Upper lobe of left lung (tissue), 6 donors: ENCODE data around the gene PTDSS2. TPM values are rescaled to one million over a fixed set of nuclear protein-coding genes. Genes with fewer than 3 reads are reported as not detected.

ENCODE experiments used
- ATAC-seq, 2 donors: fragments of 200-7000 bp; cut with Tn5 transposase; one replicate each; pipeline ENCODE4 v1.9.1; 2022; ENCODE audit warnings: mild to moderate bottlenecking in 2 of 2, moderate library complexity in 2 of 2; ENCODE audit not compliant: low FRiP score in 2 of 2
- DNase-seq, 2 donors: peaks; one replicate each; pipeline ENCODE4 v3.0.0-alpha.2; 2019 to 2020
- H3K27ac ChIP-seq, 4 donors: fragments of 200-600 bp; sonication (generic); one replicate each; pipeline ENCODE4 v1.5.1; 2016 to 2019
- H3K27me3 ChIP-seq, 4 donors: fragments of 200-600 bp; sonication (generic); one replicate each; pipeline ENCODE4 v1.5.1; 2017 to 2019
- H3K36me3 ChIP-seq, 4 donors: fragments of 200-600 bp; sonication (generic); one replicate each; pipeline ENCODE4 v1.5.1; 2016 to 2019
- H3K4me1 ChIP-seq, 4 donors: fragments of 200-600 bp; sonication (generic); one replicate each; pipeline ENCODE4 v1.5.1; 2018 to 2019
- H3K4me3 ChIP-seq, 4 donors: fragments of 200-600 bp; sonication (generic); one replicate each; pipeline ENCODE4 v1.5.1; 2017 to 2019; ENCODE audit warnings: mild to moderate bottlenecking in 2 of 4, moderate library complexity in 1 of 4
- H3K9me3 ChIP-seq, 4 donors: fragments of 200-600 bp; sonication (generic); one replicate each; pipeline ENCODE4 v1.5.1; 2018 to 2019
- EP300 ChIP-seq, 4 donors: sonication (generic); formaldehyde crosslinking; IDR thresholded peaks; one replicate each; pipeline ENCODE4 v1.5.1; 2017; ENCODE audit warnings: antibody characterized with exemption in 4 of 4, control low read depth in 2 of 4
- POLR2A ChIP-seq, 4 donors: fragments of 450-650 bp; IDR thresholded peaks; one replicate each; pipeline ENCODE4 v1.5.1; 2016 to 2017; ENCODE audit warnings: antibody characterized with exemption in 4 of 4, mild to moderate bottlenecking in 2 of 4
- POLR2AphosphoS5 ChIP-seq, 2 donors: sonication (generic); formaldehyde crosslinking; IDR thresholded peaks; one replicate each; pipeline ENCODE4 v1.5.1; 2017; ENCODE audit warnings: antibody characterized with exemption in 2 of 2
- WGBS, 2 donors: methylation state at CpG; one replicate each; pipeline ENCODE4 v1.1.5; 2017 to 2018; 5-methylcytosine and 5-hydroxymethylcytosine counted together
- total RNA-seq, 6 donors: library from RNA; depleted of rRNA in 4 of 6; stranded (reverse); fragments of >200 nt in 4 of 6; gene quantifications; one replicate each; pipeline versions ENCODE4 v1.1.0 to v1.2.1, GENCODE V29; 2016 to 2021
- TF ChIP-seq, protein P1 (sequence below), 6 experiments: fragments of 450-650 bp in 4 of 6; fragments of 200-600 bp in 2 of 6; sonication (generic) in 2 of 6; IDR thresholded peaks; one replicate each; pipeline ENCODE4 v1.5.1; 2016 to 2019; ENCODE audit warnings: antibody characterized with exemption in 6 of 6
- donor health status: DM: no; HTN: no; CAD: no; lungs with moderate emphysema.
- donor health status: DM: no; HTN: yes; CAD: no; lungs with severe emphysema.

Gene PTDSS2
- total RNA-seq, 6 donors from 2014 or later, result 29.6 to 188 (median 45.1) TPM

DNA sequence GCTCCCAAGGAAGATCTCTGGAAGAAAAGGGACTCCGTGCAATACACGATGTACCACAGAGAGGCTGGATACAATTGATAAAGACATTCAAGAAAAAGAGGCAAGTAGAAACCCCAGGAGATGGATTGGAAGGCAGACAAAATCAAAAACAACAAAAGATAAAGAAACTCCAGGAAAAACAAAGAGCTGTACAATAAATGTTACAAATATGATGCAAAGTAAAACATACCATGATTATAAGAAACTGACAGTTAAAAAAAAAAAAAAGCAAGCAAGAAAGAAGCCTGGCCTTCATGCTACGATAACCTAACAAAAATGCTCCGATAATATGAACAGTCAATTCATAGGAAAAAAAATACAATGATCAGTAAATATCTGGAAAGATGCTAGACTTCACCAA lies 24.8 kb upstream of the PTDSS2 start:
- H3K36me3 ChIP-seq, result no peaks in the 10 kb centered on the region
- 65 to 70% methylated on average over 4 of the region's 4 CpGs for WGBS, 2 donors
- no peaks in the 10 kb centered on the region for H3K4me1 ChIP-seq
- DNase-seq, result no peak
- H3K4me3 ChIP-seq, result no peak overlapping the region
- H3K9me3 ChIP-seq, result no peaks in the 10 kb centered on the region
- ATAC-seq, result no peak
- H3K27me3 ChIP-seq, result no peaks in the 10 kb centered on the region
- no peak for TF ChIP-seq POLR2A (IDR thresholded peaks at IDR 0.05)
- no peak for TF ChIP-seq POLR2AphosphoS5 (IDR thresholded peaks at IDR 0.05)
- TF ChIP-seq, protein P1, sequence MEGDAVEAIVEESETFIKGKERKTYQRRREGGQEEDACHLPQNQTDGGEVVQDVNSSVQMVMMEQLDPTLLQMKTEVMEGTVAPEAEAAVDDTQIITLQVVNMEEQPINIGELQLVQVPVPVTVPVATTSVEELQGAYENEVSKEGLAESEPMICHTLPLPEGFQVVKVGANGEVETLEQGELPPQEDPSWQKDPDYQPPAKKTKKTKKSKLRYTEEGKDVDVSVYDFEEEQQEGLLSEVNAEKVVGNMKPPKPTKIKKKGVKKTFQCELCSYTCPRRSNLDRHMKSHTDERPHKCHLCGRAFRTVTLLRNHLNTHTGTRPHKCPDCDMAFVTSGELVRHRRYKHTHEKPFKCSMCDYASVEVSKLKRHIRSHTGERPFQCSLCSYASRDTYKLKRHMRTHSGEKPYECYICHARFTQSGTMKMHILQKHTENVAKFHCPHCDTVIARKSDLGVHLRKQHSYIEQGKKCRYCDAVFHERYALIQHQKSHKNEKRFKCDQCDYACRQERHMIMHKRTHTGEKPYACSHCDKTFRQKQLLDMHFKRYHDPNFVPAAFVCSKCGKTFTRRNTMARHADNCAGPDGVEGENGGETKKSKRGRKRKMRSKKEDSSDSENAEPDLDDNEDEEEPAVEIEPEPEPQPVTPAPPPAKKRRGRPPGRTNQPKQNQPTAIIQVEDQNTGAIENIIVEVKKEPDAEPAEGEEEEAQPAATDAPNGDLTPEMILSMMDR (IDR thresholded peaks at IDR 0.05), result no peak
- no peak for TF ChIP-seq EP300 (IDR thresholded peaks at IDR 0.05)
- no peak overlapping the region for H3K27ac ChIP-seq

DNA sequence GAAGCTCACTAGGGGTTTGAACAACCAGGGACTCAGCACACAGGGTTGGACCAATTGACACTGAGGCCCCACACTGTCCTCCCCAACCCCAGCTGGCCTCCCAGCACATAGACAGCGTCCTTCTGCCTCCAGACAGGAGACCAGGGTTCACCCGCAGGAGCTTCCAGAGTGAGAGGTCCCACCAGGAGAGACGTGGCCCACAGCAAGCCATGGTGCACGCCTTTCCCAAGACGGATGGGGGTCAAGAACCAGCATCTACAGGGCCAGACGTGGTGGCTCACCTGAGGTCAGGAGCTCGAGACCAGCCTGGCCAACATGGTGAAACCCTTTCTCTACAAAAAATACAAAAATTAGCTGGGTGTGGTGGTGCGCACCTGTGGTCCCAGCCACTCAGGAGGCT lies 23.2 kb upstream of the PTDSS2 start:
- no peak for DNase-seq
- H3K27me3 ChIP-seq, result no peaks in the 10 kb centered on the region
- no peak overlapping the region for H3K4me3 ChIP-seq
- 85 to 91% methylated on average over 6 to 8 of the region's 8 CpGs for WGBS, 2 donors
- no peak overlapping the region for H3K27ac ChIP-seq
- H3K36me3 ChIP-seq, result no peaks in the 10 kb centered on the region
- ATAC-seq, result peak in 1 of 2 donors; percentile 31
- TF ChIP-seq POLR2AphosphoS5 (IDR thresholded peaks at IDR 0.05), result no peak
- TF ChIP-seq EP300 (IDR thresholded peaks at IDR 0.05), result no peak
- TF ChIP-seq, protein P1 (IDR thresholded peaks at IDR 0.05), result no peak
- no peak for TF ChIP-seq POLR2A (IDR thresholded peaks at IDR 0.05)
- H3K9me3 ChIP-seq, result no peaks in the 10 kb centered on the region
- H3K4me1 ChIP-seq, result no peaks in the 10 kb centered on the region

DNA sequence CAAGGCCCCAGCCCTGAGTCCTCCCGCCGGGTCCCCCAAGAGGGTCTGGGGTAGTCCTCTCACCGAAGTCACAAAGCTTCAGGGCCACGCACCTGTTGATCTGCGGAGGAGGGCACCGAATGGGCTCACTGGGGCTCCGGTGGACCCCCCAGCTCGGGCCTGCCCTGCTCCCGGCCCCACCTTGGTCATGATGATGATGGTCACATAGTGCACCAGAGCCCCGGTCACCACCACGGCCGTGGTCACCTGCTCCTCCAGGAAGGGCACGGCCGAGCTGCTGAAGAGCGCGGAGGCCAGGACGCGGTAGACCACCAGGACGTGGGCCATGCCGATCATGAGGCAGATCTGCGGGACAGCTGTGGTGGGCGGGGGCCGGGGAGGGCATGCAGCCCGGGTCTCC lies 21.8 kb upstream of the PTDSS2 start:
- Histone ChIP-seq H3K36me3 (no peaks in the 10 kb centered on the region), H3K4me3 (no peak overlapping the region), H3K27ac (no peak overlapping the region), H3K9me3 (no peaks in the 10 kb centered on the region), H3K4me1 (no peaks in the 10 kb centered on the region), H3K27me3 (no peaks in the 10 kb centered on the region)
- DNase-seq, result peak in 1 of 2 donors; percentile 77
- 80 to 88% methylated on average over 10 to 13 of the region's 24 CpGs for WGBS, 2 donors
- ATAC-seq, result no peak
- TF ChIP-seq, protein P1 (IDR thresholded peaks at IDR 0.05), result no peak
- TF ChIP-seq POLR2A (IDR thresholded peaks at IDR 0.05) (no peak), POLR2AphosphoS5 (IDR thresholded peaks at IDR 0.05) (no peak), EP300 (IDR thresholded peaks at IDR 0.05) (no peak)

DNA sequence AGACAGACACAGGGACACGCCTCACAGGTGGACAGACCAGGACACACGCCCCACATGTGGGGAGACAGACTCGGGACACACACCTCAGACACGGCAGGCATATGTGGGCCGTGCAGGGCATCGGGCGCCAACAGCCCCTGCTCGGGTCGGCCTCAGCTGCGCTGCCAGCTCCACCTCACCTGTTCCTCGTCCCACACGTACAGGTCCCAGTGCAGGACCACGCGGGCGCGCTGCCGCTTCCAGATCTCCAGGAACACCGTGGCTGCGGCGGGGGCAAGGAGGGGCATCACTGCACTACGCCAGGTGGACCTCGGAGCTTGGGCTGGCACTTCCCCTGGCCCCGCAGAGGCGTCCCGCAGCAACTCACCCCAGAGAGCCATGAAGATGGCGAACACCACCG lies 20.7 kb upstream of the PTDSS2 start:
- Histone ChIP-seq H3K9me3 (no peaks in the 10 kb centered on the region), H3K27me3 (no peaks in the 10 kb centered on the region), H3K27ac (no peak overlapping the region), H3K36me3 (no peaks in the 10 kb centered on the region), H3K4me3 (no peak overlapping the region), H3K4me1 (no peaks in the 10 kb centered on the region)
- WGBS, 2 donors, result 90 to 91% methylated on average over 15 to 26 of the region's 27 CpGs
- TF ChIP-seq POLR2AphosphoS5 (IDR thresholded peaks at IDR 0.05) (no peak), EP300 (IDR thresholded peaks at IDR 0.05) (no peak), POLR2A (IDR thresholded peaks at IDR 0.05) (no peak)
- TF ChIP-seq, protein P1 (IDR thresholded peaks at IDR 0.05), result no peak
- DNase-seq, result peak in 1 of 2 donors; percentile 84
- ATAC-seq, result peak in 1 of 2 donors; percentile 31

DNA sequence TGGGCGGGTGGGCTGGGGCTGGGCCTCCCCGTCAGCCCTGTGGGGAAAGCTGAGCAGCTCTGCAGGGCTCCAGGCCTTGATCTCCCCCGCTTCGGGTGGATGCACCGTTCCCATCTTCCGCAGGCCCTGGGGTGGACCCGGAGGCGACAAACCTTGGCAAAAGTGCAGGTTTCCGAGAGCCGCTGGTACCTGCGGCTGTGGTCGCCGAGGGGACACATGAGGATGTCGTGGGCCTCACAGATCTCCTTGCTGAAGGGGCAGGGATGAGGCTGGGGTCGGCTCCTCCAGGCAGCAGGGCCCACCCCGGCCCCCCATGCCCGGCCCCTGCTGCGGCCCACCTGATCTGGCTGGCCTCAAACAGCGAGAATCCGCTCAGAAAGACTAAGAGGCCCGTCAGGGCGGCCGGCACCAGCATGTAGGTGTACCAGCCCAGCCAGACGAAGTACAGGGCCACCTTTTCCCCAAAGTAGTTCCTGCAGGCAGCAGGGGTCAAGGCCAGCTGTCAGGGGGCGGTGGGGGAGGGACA lies 20.1 kb upstream of the PTDSS2 start:
- 68 to 70% methylated on average over 2 to 14 of the region's 25 CpGs for WGBS, 2 donors
- no peaks in the 10 kb centered on the region for H3K27me3 ChIP-seq
- no peak overlapping the region for H3K27ac ChIP-seq
- H3K36me3 ChIP-seq, result no peaks in the 10 kb centered on the region
- no peak for ATAC-seq
- no peak overlapping the region for H3K4me3 ChIP-seq
- peak in 1 of 2 donors; percentile 77 for DNase-seq
- TF ChIP-seq POLR2A (IDR thresholded peaks at IDR 0.05), result no peak
- H3K4me1 ChIP-seq, result no peaks in the 10 kb centered on the region
- no peaks in the 10 kb centered on the region for H3K9me3 ChIP-seq
